Glutamatergic neuron (in vitro differentiated cells): Measurements from ENCODE around the gene CD109. TPM values are rescaled to one million over a fixed set of nuclear protein-coding genes. Genes with fewer than 3 reads are reported as not detected.

ENCODE experiments used
- DNase-seq: peaks from one replicate; pipeline ENCODE4 v3.0.0; 2022
- H3K27ac Mint-ChIP-seq: one replicate; pipeline ENCODE4 v1.8.0; 2020; ENCODE audit warnings: mild to moderate bottlenecking, mixed read lengths, inconsistent platforms; ENCODE audit not compliant: unreplicated experiment
- H3K27me3 Mint-ChIP-seq: one replicate; pipeline ENCODE4 v1.8.0; 2020; ENCODE audit warnings: mild to moderate bottlenecking, moderate library complexity, mixed read lengths, inconsistent platforms; ENCODE audit not compliant: unreplicated experiment
- H3K36me3 Mint-ChIP-seq: one replicate; pipeline ENCODE4 v1.8.0; 2020; ENCODE audit warnings: mild to moderate bottlenecking, mixed read lengths, inconsistent platforms; ENCODE audit not compliant: unreplicated experiment
- H3K4me1 Mint-ChIP-seq: one replicate; pipeline ENCODE4 v1.8.0; 2020; ENCODE audit warnings: mild to moderate bottlenecking, low read depth, mixed read lengths, inconsistent platforms; ENCODE audit not compliant: unreplicated experiment
- H3K4me3 Mint-ChIP-seq: one replicate; pipeline ENCODE4 v1.8.0; 2020; ENCODE audit warnings: mild to moderate bottlenecking, mixed read lengths, inconsistent platforms; ENCODE audit not compliant: unreplicated experiment
- H3K9me3 Mint-ChIP-seq: one replicate; pipeline ENCODE4 v1.8.0; 2020; ENCODE audit warnings: mild to moderate bottlenecking, moderate library complexity, mixed read lengths, inconsistent platforms; ENCODE audit not compliant: unreplicated experiment
- total RNA-seq: library from RNA; stranded (reverse); fragmentation: NEBNext Ultra II Directional; extraction: Animal tissue kit (Norgen Biotek cat#: 25700); gene quantifications from one replicate; pipeline ENCODE4 v1.2.1, GENCODE V29; 2021; ENCODE audit not compliant: unreplicated experiment
- TF ChIP-seq, protein P1 (sequence below): fragments of 200-600 bp; sonication (generic); IDR thresholded peaks from one replicate; pipeline ENCODE4 v1.5.0; 2021; ENCODE audit not compliant: partially characterized antibody, unreplicated experiment

Gene CD109
- total RNA-seq, 1 donor from 2014 or later = 0.49 TPM

- H3K36me3 Mint-ChIP-seq = no peaks in the 10 kb centered on the region
These were observed 42.5 kb downstream of the CD109 start for GRCh38 chr6:73738367-73739028.

DNA sequence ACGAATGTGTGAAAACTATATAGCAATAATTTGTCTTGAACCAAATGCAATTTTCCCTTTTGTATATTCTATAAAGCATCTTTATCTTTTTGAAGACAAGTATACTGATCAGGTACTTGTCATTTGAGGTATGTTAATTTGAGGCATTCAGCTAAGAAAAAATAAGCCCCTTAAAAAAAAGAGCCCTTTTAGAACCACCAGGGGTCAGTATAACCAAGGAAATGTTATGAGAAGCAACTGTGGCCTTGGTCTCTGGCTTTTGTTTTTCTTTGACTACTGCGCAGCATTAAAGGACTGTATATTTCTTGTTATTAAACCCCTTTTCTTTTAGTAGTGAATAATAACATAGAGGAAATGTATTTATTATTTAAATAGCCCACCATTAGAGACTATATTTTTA is 43.1 kb downstream of the CD109 start:
- H3K9me3 Mint-ChIP-seq = no peaks in the 10 kb centered on the region
- H3K4me1 Mint-ChIP-seq = no peaks in the 10 kb centered on the region
- H3K27me3 Mint-ChIP-seq = no peaks in the 10 kb centered on the region
- H3K27ac Mint-ChIP-seq = no peak overlapping the region
- no peaks in the 10 kb centered on the region for H3K36me3 Mint-ChIP-seq
- no peak for DNase-seq
- TF ChIP-seq, protein P1, sequence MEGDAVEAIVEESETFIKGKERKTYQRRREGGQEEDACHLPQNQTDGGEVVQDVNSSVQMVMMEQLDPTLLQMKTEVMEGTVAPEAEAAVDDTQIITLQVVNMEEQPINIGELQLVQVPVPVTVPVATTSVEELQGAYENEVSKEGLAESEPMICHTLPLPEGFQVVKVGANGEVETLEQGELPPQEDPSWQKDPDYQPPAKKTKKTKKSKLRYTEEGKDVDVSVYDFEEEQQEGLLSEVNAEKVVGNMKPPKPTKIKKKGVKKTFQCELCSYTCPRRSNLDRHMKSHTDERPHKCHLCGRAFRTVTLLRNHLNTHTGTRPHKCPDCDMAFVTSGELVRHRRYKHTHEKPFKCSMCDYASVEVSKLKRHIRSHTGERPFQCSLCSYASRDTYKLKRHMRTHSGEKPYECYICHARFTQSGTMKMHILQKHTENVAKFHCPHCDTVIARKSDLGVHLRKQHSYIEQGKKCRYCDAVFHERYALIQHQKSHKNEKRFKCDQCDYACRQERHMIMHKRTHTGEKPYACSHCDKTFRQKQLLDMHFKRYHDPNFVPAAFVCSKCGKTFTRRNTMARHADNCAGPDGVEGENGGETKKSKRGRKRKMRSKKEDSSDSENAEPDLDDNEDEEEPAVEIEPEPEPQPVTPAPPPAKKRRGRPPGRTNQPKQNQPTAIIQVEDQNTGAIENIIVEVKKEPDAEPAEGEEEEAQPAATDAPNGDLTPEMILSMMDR = peak; percentile 88
- H3K4me3 Mint-ChIP-seq = no peak overlapping the region

More at GRCh38 chr6:73738367-73739028, 42.5 kb downstream of the CD109 start:
- Mint-ChIP-seq H3K4me3 (no peak overlapping the region), H3K27me3 (no peaks in the 10 kb centered on the region), H3K9me3 (no peaks in the 10 kb centered on the region), H3K4me1 (no peaks in the 10 kb centered on the region), H3K27ac (no peak overlapping the region)
- DNase-seq = no peak
- TF ChIP-seq, protein P1 = no peak

- no peaks in the 10 kb centered on the region for H3K36me3 Mint-ChIP-seq
- TF ChIP-seq, protein P1 = no peak
- DNase-seq = no peak
- H3K27ac Mint-ChIP-seq = no peak overlapping the region
- no peak overlapping the region for H3K4me3 Mint-ChIP-seq
- H3K4me1 Mint-ChIP-seq = no peaks in the 10 kb centered on the region
- H3K27me3 Mint-ChIP-seq = no peaks in the 10 kb centered on the region
- H3K9me3 Mint-ChIP-seq = no peaks in the 10 kb centered on the region
These were observed 46.4 kb downstream of the CD109 start for GRCh38 chr6:73742433-73742832.

- Mint-ChIP-seq H3K27me3 (no peaks in the 10 kb centered on the region), H3K9me3 (no peaks in the 10 kb centered on the region), H3K27ac (no peak overlapping the region), H3K36me3 (no peaks in the 10 kb centered on the region), H3K4me1 (no peaks in the 10 kb centered on the region), H3K4me3 (no peak overlapping the region)
- TF ChIP-seq, protein P1 = no peak
- no peak for DNase-seq
These were observed 47.1 kb downstream of the CD109 start for GRCh38 chr6:73743081-73743480.

DNA sequence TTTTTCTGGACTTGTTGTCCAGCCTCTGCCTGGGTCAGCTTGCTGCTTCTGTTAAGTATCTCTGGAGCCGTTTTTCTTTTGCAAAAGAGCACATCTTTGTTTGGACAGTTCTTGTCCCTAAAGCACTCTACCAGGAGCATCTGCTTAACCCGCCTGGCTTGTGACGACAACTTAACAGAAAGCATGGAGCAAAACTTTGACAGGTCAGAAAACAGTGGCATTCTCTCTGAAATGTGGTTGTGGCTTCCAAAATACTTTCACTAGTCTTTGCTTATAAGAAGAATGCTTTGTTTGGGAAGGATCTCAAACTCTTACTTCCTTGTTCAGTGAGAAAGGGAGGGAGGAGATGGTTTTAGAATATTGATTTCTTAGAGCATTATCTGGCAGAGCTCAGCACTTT is 47.6 kb downstream of the CD109 start:
- H3K27me3 Mint-ChIP-seq = no peaks in the 10 kb centered on the region
- H3K27ac Mint-ChIP-seq = no peak overlapping the region
- no peak overlapping the region for H3K4me3 Mint-ChIP-seq
- H3K4me1 Mint-ChIP-seq = no peaks in the 10 kb centered on the region
- DNase-seq = no peak
- no peaks in the 10 kb centered on the region for H3K9me3 Mint-ChIP-seq
- TF ChIP-seq, protein P1 = no peak
- no peaks in the 10 kb centered on the region for H3K36me3 Mint-ChIP-seq
